Endothelial cell (in vitro differentiated cells): ENCODE results near the gene EFCAB12. TPM values are rescaled to one million over a fixed set of nuclear protein-coding genes. Genes with fewer than 3 reads are reported as not detected.

Source experiments
- DNase-seq: peaks from one replicate; pipeline ENCODE4 v3.0.0; 2021; ENCODE audit warnings: low spot score
- H3K27ac Mint-ChIP-seq: one replicate; pipeline ENCODE4 v1.8.0; 2021; ENCODE audit warnings: mixed read lengths, inconsistent platforms; ENCODE audit not compliant: unreplicated experiment
- H3K27me3 Mint-ChIP-seq: one replicate; pipeline ENCODE4 v1.8.0; 2021; ENCODE audit warnings: mild to moderate bottlenecking, moderate library complexity, mixed read lengths, inconsistent platforms; ENCODE audit not compliant: unreplicated experiment
- H3K36me3 Mint-ChIP-seq: one replicate; pipeline ENCODE4 v1.8.0; 2021; ENCODE audit warnings: mild to moderate bottlenecking, low read depth, mixed read lengths, inconsistent platforms; ENCODE audit not compliant: unreplicated experiment
- H3K4me1 Mint-ChIP-seq: one replicate; pipeline ENCODE4 v1.8.0; 2021; ENCODE audit warnings: mild to moderate bottlenecking, mixed read lengths, inconsistent platforms; ENCODE audit not compliant: unreplicated experiment
- H3K4me3 Mint-ChIP-seq: one replicate; pipeline ENCODE4 v1.8.0; 2021; ENCODE audit warnings: mild to moderate bottlenecking, mixed read lengths, inconsistent platforms; ENCODE audit not compliant: unreplicated experiment
- H3K9me3 Mint-ChIP-seq: one replicate; pipeline ENCODE4 v1.8.0; 2021; ENCODE audit warnings: mixed read lengths, inconsistent platforms; ENCODE audit not compliant: unreplicated experiment
- total RNA-seq: library from RNA; stranded (reverse); fragmentation: NEBNext Ultra II Directional; extraction: Animal tissue kit (Norgen Biotek cat#: 25700); gene quantifications from one replicate; pipeline ENCODE4 v1.2.1, GENCODE V29; 2021; ENCODE audit not compliant: unreplicated experiment
- TF ChIP-seq, protein P1 (sequence below): fragments of 200-600 bp; sonication (generic); IDR thresholded peaks from one replicate; pipeline ENCODE4 v1.5.0; 2021; ENCODE audit warnings: antibody characterized with exemption; ENCODE audit not compliant: unreplicated experiment

EFCAB12 gene
- total RNA-seq, 1 donor from 2014 or later, result 0.21 TPM

- H3K27me3 Mint-ChIP-seq, result peaks cover 7% of the 10 kb centered on the region
- H3K36me3 Mint-ChIP-seq, result no peaks in the 10 kb centered on the region
- no peak overlapping the region for H3K4me3 Mint-ChIP-seq
- TF ChIP-seq, protein P1, sequence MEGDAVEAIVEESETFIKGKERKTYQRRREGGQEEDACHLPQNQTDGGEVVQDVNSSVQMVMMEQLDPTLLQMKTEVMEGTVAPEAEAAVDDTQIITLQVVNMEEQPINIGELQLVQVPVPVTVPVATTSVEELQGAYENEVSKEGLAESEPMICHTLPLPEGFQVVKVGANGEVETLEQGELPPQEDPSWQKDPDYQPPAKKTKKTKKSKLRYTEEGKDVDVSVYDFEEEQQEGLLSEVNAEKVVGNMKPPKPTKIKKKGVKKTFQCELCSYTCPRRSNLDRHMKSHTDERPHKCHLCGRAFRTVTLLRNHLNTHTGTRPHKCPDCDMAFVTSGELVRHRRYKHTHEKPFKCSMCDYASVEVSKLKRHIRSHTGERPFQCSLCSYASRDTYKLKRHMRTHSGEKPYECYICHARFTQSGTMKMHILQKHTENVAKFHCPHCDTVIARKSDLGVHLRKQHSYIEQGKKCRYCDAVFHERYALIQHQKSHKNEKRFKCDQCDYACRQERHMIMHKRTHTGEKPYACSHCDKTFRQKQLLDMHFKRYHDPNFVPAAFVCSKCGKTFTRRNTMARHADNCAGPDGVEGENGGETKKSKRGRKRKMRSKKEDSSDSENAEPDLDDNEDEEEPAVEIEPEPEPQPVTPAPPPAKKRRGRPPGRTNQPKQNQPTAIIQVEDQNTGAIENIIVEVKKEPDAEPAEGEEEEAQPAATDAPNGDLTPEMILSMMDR, result no peak
- no peak for DNase-seq
- peaks cover 22% of the 10 kb centered on the region for H3K4me1 Mint-ChIP-seq
- no peak overlapping the region for H3K27ac Mint-ChIP-seq
- no peaks in the 10 kb centered on the region for H3K9me3 Mint-ChIP-seq
Observed at GRCh38 chr3:129422897-129423296, 5.5 kb downstream of the EFCAB12 start.

DNA sequence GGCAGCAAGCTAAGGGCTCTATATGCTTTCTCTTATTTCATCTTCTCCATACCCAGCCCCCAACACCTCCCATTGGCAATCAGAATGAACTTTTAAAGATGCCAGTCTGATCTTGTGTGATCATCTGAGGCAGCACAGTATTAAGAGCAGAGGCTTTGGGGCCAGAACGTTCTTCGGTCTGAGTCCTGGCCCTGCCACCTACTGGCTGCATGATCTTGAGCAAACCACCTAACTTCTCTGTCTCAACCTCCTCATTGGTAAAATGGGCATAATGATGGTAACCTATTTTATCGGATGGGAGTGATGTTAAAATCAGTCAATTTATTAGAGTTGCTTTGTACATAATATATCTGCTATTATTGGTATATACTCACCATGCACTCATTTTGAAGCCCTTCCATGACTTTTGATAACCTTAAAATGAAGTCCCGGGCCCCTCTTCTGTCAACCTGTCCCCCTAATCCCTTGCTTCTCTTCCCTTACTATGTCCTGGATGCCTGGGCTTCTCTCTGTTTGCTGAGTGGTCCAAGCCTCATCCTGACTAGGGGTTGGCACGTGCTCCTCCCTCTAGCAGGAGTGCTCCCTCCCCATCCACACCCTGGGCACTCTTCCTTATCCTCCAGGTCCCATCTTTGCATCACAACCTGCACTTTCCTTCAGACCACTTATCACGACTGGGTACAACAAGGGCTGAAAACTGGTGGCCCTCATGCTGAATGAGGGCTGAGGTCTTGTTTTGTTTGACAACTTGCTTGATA lies 6.3 kb downstream of the EFCAB12 start:
- H3K4me3 Mint-ChIP-seq, result no peak overlapping the region
- H3K27ac Mint-ChIP-seq, result no peak overlapping the region
- DNase-seq, result no peak
- TF ChIP-seq, protein P1, result no peak
- no peaks in the 10 kb centered on the region for H3K9me3 Mint-ChIP-seq
- peaks cover 18% of the 10 kb centered on the region for H3K4me1 Mint-ChIP-seq
- H3K36me3 Mint-ChIP-seq, result no peaks in the 10 kb centered on the region
- H3K27me3 Mint-ChIP-seq, result peaks cover 5% of the 10 kb centered on the region

GRCh38 chr3:129421236-129421883 lies 7.1 kb downstream of the EFCAB12 start:
- H3K27me3 Mint-ChIP-seq, result peaks cover 3% of the 10 kb centered on the region
- TF ChIP-seq, protein P1, result no peak
- no peak overlapping the region for H3K4me3 Mint-ChIP-seq
- H3K36me3 Mint-ChIP-seq, result no peaks in the 10 kb centered on the region
- peaks cover 18% of the 10 kb centered on the region for H3K4me1 Mint-ChIP-seq
- H3K9me3 Mint-ChIP-seq, result no peaks in the 10 kb centered on the region
- DNase-seq, result no peak
- H3K27ac Mint-ChIP-seq, result no peak overlapping the region

GRCh38 chr3:129419476-129419875 lies 9.0 kb downstream of the EFCAB12 start:
- TF ChIP-seq, protein P1, result no peak
- no peaks in the 10 kb centered on the region for H3K9me3 Mint-ChIP-seq
- no peak overlapping the region for H3K27ac Mint-ChIP-seq
- no peaks in the 10 kb centered on the region for H3K36me3 Mint-ChIP-seq
- peaks cover 11% of the 10 kb centered on the region for H3K4me1 Mint-ChIP-seq
- no peak for DNase-seq
- no peak overlapping the region for H3K4me3 Mint-ChIP-seq
- peaks cover 3% of the 10 kb centered on the region for H3K27me3 Mint-ChIP-seq
